HG03469 (cell line): ENCODE results near the gene FAM131A.

ENCODE experiments used
- ATAC-seq: cut with Tn5 transposase; IDR thresholded peaks from one replicate; pipeline ENCODE4 v1.9.1; 2021; ENCODE audit warnings: mild to moderate bottlenecking, moderate library complexity, moderate number of reproducible peaks; ENCODE audit not compliant: unreplicated experiment

Gene FAM131A

GRCh38 chr3:184373422-184373821 is 36.0 kb downstream of the FAM131A start:
- no peak for ATAC-seq

DNA sequence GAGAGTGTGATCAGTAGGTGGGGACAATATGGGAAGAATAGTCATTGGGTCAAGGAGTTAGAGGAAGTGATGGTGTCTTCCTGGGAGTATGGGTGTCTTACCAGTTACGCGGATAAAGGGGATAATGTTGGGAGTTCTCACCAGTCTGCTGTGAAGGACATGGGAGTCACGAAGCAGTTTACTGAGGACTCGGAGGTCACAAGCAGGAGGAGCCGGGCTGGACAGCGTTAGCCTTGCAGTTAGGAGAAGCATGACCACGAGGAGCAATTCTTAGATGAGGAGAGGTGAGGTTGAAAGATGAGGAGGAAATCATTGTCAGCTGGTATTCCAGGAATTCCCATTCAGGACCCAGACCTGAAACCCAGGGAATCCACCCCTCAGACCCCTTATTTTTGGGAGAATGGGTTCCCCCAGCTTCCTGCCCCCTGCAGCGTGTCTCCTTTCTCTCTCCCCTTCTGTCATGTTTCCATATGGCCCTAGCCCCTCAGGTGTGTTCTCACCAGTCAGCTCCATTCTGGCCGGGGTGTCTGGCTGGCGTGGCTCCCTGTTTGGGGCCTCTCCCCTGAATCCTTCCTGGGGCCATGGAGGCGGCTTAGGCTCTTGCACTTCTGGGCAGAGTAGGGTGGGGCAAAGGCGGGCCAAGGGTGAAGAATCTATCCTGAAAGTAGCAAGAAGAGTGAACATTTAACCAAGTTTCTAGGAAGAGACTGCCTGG is 38.5 kb downstream of the FAM131A start:
- no peak for ATAC-seq

DNA sequence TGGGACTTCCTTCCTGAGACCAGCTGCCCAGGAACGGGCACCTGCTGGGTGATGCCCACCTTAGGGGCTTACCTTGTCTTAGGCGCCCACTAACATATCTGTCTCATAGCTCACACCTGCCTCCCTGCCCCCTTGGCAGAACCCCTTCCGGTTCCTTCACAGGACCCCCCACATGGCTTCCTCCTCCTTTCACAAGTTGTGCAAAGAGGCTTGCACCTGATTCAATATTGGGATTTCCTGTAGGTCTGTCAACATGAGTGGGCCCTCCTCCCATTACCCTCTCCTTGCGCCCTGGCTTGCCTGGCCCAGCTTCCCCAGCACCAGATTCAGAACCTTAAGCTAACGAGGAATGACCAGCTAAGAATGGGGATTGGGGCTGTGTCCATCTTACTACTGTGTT is 40.0 kb downstream of the FAM131A start:
- no peak for ATAC-seq

DNA sequence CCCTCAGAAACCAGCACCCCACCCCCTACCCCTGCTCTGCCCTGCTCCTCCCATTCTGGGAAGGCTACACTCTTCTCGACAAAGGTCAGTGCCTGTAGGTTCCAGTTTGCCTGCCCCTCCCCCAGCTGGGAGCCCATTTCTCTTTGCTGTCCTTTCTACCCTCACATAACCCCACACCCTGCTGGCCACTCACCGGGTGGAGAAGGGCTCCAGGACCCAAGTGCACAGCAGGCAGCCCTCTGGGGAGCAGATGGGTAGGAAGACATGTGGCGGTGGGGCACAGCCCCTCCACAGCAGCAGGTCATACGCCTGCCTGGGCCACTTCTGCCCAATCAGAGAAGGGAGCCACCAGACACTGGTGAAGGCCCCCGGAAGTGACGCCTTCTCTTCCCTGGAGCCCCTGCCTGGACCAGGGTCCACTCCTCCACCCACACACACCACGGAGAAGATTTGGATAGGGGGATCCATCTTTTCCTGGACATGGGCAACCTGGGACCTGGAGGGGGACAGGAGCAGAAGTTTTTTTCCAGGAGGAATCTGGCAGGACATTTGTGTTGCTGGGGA is 40.6 kb downstream of the FAM131A start, which contains the start of gene THPO:
TSS of gene THPO (minus strand) at position 326 of the 564 bp plus-strand sequence. CDS start 1,948 bp downstream, outside the sequence.
- ATAC-seq = no peak

DNA sequence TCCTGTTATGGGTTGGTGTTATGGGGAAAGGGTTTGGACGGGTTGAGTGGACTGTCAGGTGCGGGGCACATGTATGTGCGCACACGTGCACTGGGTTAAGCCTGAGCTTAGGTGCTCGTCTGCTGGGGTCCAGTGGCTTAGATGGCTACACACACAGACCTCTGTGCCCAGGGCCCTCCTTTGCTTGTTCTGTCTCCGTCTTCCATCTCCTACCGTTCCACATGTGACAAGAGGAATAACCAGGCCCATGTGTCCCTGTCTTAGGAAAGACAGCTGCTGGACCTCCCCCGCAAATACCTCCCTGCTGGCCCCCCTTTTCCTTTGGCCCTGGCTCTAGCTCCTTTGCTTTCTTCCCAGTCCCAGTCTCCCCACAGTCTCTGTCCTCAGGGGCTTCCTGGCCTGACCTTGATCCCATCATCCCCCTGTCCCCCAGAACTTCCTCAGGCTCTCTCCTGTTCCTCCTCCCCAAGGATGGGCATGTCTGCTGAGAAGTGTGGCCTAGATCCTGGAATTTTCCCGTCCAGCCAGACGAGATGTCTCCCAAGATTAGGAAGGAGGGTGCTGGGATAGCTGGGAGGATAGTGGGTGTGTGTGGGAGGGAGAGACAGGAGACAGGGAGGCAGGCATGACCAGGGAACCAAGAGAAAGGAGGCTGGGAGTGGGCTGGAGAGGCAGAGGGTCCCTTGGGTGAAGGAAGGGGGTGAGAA is 41.4 kb downstream of the FAM131A start:
- ATAC-seq = no peak

DNA sequence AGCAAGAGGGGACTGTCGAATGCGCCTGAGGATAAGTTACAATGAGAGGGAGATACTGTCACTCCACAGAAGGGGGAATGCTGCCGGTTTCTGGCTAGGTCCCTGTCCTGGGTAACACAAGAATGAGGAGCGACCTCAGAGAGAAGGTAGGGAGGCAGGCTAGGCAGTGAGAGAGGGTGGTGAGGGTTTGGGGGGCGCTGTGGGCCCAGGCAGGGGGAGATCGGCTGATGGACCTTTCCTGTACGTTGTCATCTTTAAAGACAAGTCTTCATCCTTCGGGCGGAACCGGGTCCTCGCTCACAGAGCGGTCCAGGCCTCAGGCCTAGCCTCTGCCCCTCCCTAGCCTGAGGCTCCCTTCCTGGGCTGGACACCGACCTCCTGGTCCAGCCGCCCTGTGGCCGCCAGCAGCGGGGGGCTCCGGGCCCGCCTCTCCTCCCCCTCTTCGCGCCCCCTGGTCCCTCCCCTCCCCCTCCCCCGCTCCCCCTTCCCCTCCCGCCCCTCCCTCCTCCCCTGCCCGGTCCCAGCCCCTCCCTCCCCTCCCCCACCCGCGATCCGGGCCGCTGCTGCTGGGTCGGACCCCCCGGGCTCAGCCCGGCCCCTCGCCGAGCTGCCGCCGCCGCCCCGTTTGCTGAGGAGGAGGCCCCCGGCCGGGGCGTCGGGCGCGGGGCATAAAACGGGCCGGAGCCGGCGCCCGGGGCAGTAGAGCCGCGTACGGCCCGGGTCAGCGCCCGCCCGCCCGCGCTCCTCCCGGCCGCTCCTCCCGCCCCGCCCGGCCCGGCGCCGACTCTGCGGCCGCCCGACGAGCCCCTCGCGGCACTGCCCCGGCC is 42.2 kb downstream of the FAM131A start, which contains the start of gene CHRD:
TSS of gene CHRD (plus strand) at position 697 of the 827 bp plus-strand sequence. CDS start 265 bp downstream, outside the sequence.
- no peak for ATAC-seq

GRCh38 chr3:184380185-184380626 is 42.8 kb downstream of the FAM131A start:
- ATAC-seq = no peak

- no peak for ATAC-seq
These were observed 43.3 kb downstream of the FAM131A start for GRCh38 chr3:184380627-184381260.

- ATAC-seq = no peak
These were observed 44.1 kb downstream of the FAM131A start for GRCh38 chr3:184381261-184382224.

DNA sequence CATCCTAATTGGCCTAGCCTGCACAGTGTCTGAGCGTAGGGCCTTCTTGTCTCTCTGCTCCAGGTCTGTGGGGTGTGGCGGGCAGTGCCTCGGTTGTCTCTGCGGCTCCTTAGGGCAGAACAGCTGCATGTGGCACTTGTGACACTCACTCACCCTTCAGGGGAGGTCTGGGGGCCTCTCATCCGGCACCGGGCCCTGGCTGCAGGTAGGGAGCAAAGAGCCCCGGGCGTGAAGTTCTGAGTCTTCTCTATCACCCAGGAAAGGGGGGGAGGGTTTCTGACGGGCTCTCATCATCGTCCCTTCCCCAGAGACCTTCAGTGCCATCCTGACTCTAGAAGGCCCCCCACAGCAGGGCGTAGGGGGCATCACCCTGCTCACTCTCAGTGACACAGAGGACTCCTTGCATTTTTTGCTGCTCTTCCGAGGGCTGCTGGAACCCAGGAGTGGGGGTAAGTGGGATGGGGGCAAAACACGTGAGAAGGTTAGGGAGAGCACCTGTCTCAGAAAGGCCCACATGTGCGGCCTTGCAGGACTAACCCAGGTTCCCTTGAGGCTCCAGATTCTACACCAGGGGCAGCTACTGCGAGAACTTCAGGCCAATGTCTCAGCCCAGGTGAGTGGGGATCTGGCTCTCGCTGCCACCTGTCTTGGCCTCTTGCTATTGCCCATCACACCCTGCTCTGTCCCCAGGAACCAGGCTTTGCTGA is 45.1 kb downstream of the FAM131A start:
- ATAC-seq = no peak

DNA sequence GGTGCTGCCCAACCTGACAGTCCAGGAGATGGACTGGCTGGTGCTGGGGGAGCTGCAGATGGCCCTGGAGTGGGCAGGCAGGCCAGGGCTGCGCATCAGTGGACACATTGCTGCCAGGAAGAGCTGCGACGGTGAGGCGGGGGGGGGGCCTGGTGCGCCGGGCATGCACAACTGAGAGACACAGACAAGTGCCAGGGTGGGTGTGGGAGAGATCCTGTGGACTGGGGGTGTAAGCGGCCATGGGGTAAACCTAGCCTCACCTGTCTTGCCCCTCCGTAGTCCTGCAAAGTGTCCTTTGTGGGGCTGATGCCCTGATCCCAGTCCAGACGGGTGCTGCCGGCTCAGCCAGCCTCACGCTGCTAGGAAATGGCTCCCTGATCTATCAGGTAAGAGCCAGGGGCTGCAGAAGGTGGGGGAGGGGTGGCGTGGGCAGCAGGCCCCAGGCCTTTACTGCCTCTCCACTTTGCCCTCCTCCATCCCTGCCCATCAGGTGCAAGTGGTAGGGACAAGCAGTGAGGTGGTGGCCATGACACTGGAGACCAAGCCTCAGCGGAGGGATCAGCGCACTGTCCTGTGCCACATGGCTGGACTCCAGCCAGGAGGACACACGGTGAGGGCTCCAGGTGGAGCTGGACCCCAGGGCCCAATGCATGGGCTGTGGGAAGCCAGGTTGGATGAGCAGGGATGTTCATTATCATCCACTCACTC is 45.8 kb downstream of the FAM131A start:
- no peak for ATAC-seq

- ATAC-seq = no peak
These were observed 46.9 kb downstream of the FAM131A start for GRCh38 chr3:184384342-184384741.

- ATAC-seq = no peak
These were observed 47.5 kb downstream of the FAM131A start for GRCh38 chr3:184384856-184385422.

DNA sequence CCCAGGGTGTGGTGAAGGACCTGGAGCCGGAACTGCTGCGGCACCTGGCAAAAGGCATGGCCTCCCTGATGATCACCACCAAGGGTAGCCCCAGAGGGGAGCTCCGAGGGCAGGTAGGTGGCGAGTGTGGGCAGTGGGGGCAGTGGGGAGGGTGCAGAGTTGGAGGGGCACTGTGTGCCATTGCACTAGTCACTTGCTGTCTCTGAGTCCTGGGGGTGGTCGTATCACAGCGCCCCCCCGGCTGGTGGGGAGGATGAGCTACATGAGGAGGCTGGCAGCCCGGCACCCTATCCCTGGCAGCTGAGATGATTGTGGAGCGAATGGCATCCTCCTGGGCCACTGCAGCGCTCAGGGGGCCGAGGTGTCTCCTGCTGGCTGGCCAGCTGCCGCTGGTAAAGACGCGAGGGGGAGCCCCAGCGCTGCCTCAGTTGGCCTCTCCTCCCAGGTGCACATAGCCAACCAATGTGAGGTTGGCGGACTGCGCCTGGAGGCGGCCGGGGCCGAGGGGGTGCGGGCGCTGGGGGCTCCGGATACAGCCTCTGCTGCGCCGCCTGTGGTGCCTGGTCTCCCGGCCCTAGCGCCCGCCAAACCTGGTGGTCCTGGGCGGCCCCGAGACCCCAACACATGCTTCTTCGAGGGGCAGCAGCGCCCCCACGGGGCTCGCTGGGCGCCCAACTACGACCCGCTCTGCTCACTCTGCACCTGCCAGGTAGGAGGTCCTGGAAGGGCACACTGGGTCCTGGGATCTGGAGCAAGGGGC is 48.8 kb downstream of the FAM131A start:
- ATAC-seq = no peak

DNA sequence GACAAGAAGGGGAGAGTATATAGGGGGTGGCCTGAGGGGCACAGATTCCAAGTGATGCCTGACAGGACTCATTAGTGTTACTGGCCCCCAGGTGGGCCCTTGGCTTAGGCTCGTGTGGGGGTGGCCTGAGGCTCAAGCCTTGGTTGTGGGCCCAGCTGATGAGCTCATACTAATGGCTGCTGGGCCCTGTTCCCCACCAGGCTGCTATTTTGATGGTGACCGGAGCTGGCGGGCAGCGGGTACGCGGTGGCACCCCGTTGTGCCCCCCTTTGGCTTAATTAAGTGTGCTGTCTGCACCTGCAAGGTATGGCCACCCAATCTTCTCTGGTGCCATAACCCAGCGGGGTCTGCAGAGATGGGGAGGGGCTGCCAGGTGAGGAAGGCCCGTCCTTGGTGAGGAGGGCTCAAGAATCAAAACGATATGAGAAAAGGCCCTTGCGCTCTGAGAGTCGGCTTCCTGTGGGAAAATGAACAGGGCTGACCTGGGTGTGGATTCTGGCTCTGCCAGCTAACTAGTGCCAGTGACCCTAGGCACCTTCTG is 49.8 kb downstream of the FAM131A start:
- no peak for ATAC-seq

- no peak for ATAC-seq
These were observed 51.0 kb downstream of the FAM131A start for GRCh38 chr3:184388164-184388935.
